HG03196 (cell line): ENCODE measurements around the gene AP1B1.
"Not testable (repeated sequence)": the region's sequence is repeated elsewhere in the genome, so short reads cannot be mapped to it uniquely, and the experiment has no call there.

Source experiments
- ATAC-seq: cut with Tn5 transposase; IDR thresholded peaks from one replicate; pipeline ENCODE4 v1.9.1; 2021; ENCODE audit not compliant: unreplicated experiment

Gene AP1B1

DNA sequence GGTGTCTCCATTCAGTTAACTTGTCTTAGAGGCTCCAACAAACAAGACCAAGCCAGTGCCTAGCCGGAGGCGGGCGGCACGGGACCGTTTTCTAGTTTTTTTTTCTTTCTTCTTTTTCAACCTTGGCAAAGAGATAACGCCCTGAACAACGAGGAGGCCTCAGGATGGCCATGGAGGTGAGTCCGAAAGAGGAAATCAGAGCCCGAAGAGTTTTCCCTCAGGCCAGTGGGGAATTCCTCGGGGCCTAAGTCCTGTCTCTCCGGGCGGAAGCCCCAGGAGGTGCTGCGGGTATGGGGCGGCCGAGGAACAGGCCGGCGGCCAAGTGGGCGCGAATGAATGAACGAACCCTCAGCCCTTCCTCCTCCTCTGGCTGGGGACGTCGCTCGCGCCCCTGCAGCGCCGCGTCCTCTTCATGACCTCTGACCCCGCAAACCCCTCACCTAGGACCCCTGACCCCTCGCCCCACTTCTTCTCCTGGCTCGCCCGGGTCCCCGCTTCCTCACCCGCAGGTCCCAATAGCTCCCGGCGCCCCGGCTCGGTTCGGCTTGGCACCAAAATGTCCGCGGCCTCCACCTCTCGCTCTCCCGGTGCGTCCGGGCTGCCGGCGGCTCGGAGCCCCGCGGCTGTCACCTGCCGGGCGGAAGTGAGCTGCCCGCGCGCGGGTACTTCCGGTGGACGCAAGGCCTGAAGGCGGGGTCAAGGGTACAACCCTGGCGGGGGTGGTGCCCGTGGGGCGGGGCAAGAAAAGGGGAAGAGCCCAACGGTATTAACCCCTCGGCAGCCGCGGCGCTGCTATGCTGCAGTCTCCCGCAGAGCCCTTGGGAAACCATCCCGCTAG, at the start of gene AP1B1:
Gene AP1B1, minus strand, starts transcription at position 650 of the 838 bp plus-strand sequence. CDS start 21,327 bp downstream, outside the sequence.
- ATAC-seq: peak; percentile 79

DNA sequence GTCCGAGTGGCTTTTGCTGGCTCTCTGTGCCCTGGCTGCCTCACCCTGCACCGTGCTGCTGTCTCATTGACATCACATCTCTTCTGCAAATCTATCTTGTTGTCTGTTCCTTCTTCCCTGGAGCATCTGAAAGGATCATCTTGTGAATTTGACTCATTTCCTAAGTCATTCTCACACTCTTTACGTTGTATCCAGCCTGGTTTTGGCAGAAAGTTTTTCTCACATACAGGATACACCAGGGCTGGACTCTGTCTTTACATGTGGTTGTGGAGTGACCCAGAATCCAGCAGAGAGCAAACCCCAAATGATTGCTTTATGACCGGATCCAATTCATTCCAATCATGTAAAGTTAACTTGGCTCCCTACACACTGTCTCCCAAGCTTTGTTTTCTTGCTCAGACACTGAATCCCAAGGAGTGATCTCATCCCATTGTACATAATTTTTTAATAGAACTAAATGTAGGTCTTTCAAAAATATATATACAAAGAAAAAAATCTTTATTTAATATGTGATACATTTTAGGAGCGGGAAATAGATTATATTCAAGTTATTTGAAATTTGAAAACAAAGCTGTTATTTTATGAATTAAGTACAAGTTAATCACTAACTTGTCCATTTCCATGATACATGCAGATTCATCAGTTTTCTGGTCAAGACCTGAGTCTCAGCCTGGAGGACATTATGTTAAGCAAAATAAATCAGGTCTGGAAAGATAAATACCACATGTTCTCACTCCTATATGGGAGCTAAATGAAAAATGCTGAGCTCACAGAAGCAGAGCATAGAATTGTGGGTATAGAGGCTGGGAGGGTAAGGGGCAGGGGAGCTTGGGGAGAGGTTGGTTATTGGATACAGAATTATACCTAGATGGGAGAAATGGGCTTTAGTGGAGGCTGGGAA, 47.1 kb upstream of the AP1B1 start:
- ATAC-seq: no peak

GRCh38 chr22:29434288-29434687, 45.9 kb upstream of the AP1B1 start:
- ATAC-seq: no peak

DNA sequence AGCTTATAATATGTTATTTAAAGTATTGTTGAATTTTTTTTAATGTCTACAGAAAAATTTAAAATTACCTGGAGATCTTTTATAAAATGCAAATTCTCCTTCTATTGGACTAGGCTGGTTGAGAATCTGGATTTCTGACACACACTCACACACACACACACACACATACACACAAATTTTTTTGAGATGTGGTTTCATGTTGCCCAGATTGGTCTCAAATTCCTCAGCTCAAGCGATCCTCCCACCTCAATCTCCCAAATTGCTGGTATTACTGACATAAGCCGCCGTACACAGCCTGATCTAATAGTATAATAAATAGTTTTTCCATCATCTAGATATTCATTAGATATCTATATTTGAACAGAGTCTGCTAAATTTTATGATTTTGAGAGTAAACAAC, 45.5 kb upstream of the AP1B1 start:
- ATAC-seq: no peak

DNA sequence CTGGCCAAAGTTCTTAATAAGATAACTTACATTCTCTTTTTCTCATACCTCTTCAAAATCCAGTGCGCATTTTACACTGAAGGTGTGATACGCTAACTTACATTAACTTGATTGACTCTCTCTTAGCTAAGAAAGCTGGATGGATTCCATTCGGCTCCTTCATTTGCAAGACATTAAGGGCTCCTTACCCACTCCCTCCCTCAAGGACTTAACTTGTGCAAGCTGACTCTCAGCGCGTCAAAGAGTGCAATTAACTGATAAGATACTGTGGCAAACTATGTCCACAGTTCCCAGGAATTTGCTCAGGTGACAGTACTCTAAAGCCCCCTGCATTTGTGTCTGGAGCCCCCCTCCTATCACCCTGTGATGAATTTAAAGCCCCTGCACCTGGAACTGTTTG, 43.6 kb upstream of the AP1B1 start:
- no peak for ATAC-seq

DNA sequence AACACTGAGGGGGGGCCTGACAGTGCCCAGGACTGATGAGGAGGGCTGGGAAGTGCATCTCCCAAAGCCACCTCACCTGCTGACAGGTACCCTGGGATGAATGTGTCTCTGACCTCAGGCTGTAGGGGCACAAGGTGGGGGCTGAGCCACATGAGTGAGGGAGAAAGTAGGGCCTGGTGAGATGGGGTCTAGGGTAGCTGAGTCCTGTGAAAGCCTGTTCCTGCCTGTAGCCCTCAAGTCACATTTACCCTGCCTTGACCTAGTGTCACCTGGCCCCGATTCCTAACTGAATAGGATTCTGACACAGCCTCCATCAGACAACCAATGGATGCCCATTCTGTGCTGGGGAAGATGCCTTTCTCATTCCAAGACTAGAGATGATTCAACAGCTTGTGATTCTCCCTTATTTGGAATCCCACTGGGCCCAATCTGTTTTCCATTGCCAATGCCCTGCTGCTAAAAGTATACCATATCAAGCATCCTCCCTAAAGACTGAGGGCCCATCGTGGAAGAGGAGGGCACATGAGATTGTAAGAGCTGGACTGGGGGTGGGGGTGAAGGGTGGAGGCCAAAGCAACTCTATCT, 38.9 kb upstream of the AP1B1 start:
- no peak for ATAC-seq

DNA sequence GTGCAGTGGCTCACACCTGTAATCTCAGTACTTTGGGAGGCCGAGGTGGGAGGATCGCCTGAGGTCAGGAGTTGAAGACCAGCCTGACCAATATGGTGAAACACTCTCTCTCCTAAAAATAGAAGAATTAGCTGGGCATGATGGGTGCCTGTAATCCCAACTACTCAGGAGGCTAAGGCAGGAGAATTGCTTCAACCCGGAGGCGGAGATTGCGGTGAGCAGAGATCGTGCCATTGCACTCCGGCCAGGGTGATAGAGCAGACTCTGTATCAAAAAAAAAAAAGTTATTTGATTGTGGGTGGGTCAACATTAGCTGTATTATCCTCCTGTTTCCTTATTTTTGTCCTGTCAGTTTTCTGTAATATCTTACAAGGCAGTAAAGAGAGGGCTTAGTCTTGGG, 38.1 kb upstream of the AP1B1 start:
- ATAC-seq: no peak

DNA sequence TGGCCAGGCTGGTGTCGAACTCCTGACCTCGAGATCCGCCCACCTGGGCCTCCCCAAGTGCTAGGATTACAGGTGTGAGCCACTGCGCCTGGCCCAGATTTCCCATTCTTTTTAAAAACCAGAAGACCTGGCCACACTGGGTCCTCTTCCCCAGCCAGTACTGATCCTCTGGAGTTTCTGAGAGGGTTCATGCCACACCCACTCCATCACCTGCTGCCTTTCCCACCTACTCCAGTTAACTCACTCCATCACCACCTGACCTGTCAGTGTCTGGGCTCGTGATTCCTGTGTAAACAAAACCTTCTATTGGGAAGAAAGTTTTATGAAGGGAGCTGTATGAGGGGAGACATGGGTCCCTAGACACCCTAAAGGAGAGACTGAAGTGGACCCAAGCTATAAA, 30.3 kb upstream of the AP1B1 start:
- ATAC-seq: not testable (repeated sequence)

DNA sequence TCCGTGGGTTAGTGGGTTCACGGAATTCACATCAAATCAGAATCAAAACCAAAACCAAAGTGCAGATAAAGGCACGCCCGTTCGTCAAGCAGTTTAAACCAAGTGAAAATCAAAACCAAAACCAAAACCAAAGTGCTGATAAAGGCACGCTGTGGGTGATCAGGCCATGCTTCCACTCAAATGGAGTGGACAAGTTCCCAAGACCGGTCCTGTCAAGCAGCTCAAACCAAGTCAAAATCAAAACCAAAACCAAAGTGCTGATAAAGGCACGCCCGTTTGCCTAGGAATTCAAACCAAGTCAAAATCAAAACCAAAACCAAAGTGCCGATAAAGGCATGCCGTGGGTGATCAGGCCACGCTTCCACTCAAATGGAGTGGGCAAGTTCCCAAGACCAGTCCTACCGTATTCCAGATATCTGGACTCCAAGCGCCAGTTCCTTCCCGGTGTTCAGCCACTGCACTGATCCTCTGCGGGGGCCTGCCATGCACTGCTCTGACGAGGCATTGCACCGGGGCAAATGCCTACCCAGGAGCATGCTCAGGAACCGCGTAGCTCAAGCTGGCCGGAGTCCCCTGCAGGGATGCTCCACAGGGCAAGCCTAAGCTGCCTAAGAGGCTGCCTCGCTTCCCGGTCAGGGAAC, 26.7 kb upstream of the AP1B1 start:
- not testable (repeated sequence) for ATAC-seq

GRCh38 chr22:29412772-29413171, 24.4 kb upstream of the AP1B1 start:
- ATAC-seq: not testable (repeated sequence)

GRCh38 chr22:29411569-29412211, 23.3 kb upstream of the AP1B1 start:
- not testable (repeated sequence) for ATAC-seq

- no peak for ATAC-seq
Observed at GRCh38 chr22:29408940-29409339, 20.6 kb upstream of the AP1B1 start.

DNA sequence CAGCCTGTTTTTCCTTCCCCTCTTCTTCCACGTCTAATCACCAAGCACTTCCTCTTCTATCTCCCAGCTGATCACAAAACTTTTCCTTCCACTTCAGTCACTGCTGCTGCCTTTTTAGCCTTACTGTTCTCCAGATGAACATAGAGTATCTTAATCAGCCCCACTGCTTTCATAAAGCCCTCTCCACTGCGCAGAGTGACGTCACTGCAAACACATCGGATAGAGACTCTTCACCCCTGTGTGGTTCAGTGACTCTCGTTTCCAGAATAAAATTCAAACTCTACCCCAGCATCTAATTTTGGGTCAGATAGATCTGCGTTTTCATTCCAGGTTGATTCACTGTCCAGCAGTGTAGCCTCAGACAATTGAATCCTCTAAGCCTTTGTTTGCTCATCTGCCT, 13.2 kb upstream of the AP1B1 start:
- ATAC-seq: not testable (repeated sequence)

DNA sequence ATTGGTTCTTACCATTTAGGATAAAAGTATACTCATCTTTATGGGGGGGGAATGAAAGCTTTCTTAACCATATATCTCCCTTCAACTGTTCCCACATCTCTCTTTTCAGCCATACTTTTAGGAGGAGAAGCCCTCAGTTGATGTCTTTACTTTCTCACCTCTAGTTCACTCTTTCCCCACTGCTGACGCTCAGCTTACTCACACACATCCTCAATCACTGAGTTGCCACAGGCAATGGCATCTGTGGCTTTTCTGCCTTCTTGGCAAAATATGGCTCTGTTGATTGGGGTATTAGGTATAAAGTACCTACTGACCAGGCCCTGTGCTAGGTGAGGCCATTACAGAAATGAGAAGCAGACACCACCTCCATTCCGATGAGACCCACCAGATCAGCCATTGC, 12.2 kb upstream of the AP1B1 start:
- no peak for ATAC-seq

DNA sequence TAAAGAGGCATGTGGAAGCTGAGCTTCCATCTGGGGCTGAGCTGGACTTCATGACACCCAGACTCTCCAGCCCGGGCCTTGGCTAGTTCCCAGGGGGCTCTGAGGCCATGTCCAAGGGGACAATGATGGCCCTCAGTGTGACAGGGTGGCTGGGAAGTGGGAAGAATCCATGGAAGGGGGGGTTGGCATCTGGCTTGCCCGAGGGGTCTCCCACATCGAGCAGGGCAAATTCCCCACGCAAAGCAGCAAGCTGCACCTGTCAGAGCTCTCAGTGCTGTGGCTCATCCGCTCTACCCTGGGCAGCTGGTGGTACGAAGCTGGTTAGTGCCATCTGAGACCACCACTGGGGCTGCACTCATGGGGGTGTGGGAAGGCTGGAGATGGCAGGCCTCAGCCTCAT, 9.4 kb upstream of the AP1B1 start:
- no peak for ATAC-seq

GRCh38 chr22:29396126-29396525, 7.8 kb upstream of the AP1B1 start:
- no peak for ATAC-seq

DNA sequence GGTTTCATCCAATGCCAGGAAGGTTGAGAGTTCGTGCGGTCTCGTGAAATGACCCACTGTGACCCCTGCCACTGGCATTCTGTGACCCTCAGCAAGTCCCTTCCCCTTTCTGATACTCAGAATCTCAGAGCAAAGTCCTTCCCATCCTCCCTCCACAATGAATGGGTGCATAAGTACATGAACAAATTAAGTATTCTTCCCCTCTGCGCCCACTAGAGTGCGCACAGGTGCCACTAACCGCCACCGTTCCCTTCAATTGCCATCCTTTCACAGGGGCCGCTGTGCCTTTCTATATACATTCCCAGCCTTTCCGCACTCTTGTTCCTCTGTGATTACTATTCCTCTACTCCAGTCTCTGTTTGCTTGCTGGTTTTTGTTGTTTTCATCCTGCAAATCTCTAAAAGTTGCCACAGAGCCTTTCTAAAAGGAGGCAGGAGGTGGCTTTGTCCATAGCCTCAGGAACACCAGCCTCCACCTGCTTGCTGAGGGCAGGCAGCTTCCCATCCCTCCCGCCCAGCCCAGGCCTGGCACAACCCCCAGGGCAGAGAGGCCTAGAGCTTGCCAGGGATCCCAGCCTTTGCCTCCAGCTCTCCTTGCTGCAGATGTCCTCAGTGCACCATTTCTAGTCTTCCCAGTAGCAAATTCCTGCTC, 6.7 kb upstream of the AP1B1 start:
- ATAC-seq: peak; percentile 69

- no peak for ATAC-seq
Observed at GRCh38 chr22:29393019-29393608, 4.7 kb upstream of the AP1B1 start.

DNA sequence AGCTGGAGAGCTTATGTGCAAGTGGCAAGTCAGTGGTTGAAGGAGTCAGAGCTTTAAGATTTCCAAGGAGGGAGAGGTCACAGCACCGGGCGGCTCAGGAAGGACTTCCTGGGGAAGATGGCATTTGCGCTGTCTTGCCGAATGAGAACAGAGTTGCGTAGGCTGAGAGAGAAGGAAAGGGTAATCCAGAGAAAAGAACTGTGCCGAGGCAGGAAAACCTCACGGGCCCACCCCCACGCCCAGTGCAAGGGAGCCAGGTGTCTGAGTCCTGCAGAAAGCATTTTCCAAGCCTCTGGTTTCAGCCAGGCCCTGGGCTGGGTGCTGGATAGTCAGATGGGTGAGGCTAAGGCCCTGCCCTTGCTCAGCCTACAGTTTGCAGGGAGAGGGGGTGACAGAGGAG, 3.2 kb upstream of the AP1B1 start:
- no peak for ATAC-seq

DNA sequence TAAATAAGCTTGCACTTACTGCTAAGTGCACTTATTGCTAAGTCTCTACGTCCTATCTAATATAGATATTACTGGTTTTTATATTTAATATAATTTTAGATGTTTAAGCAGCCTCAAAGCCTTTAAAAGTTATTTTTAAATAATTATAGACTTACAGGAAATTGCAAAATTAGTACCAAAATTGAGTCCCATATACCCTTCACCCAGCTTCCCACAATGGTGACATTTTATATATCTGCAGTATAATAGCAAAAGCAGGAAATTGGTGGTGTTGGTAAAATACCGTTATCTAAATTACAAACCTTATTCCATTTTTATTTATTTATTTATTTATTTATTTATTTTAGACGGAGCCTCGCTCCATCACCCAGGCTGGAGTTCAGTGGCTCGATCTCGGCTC, 1.9 kb upstream of the AP1B1 start:
- ATAC-seq: no peak
